GM19397 (cell line): Measurements from ENCODE around the gene SKP1.
"Not testable (repeated sequence)": the region's sequence is repeated elsewhere in the genome, so short reads cannot be mapped to it uniquely, and the experiment has no call there.

Source experiments
- ATAC-seq: cut with Tn5 transposase; IDR thresholded peaks from one replicate; pipeline ENCODE4 v1.9.1; 2021; ENCODE audit warnings: mild to moderate bottlenecking, moderate library complexity; ENCODE audit not compliant: unreplicated experiment

SKP1 gene

GRCh38 chr5:134176511-134177368, at the start of gene SKP1:
SKP1 (minus strand) TSS chr5:134176950; CDS start chr5:134174022, 2,928 bp downstream.
- ATAC-seq, result peak; percentile 80

GRCh38 chr5:134225780-134226440, 49.2 kb upstream of the SKP1 start, which contains the start of gene PPP2CA:
PPP2CA (minus strand) TSS chr5:134226073; CDS start chr5:134225861, 212 bp downstream.
- ATAC-seq, result peak; percentile 91

GRCh38 chr5:134224888-134225779, 48.4 kb upstream of the SKP1 start:
- ATAC-seq, result peak; percentile 32

- ATAC-seq, result no peak
Measured at GRCh38 chr5:134223406-134224248, 46.9 kb upstream of the SKP1 start.

- ATAC-seq, result not testable (repeated sequence)
Measured at GRCh38 chr5:134221690-134222089, 44.9 kb upstream of the SKP1 start.

GRCh38 chr5:134215757-134216156, 39.0 kb upstream of the SKP1 start:
- ATAC-seq, result no peak

- ATAC-seq, result not testable (repeated sequence)
Measured at GRCh38 chr5:134211263-134212031, 34.7 kb upstream of the SKP1 start.

GRCh38 chr5:134209477-134210245, 32.9 kb upstream of the SKP1 start:
- no peak for ATAC-seq

GRCh38 chr5:134207696-134208095, 30.9 kb upstream of the SKP1 start:
- ATAC-seq, result no peak

- no peak for ATAC-seq
Measured at GRCh38 chr5:134206627-134207160, 29.9 kb upstream of the SKP1 start.

GRCh38 chr5:134204575-134204974, 27.8 kb upstream of the SKP1 start:
- ATAC-seq, result no peak

GRCh38 chr5:134203630-134204029, 26.9 kb upstream of the SKP1 start:
- no peak for ATAC-seq

GRCh38 chr5:134195666-134196065, 18.9 kb upstream of the SKP1 start:
- ATAC-seq, result no peak

- no peak for ATAC-seq
Measured at GRCh38 chr5:134189031-134189430, 12.3 kb upstream of the SKP1 start.

- ATAC-seq, result no peak
Measured at GRCh38 chr5:134188092-134188491, 11.3 kb upstream of the SKP1 start.

GRCh38 chr5:134184155-134185135, 7.7 kb upstream of the SKP1 start:
- ATAC-seq, result peak; percentile 71

- ATAC-seq, result no peak
Measured at GRCh38 chr5:134183481-134183880, 6.7 kb upstream of the SKP1 start.
